ENCODE results near the gene LCLAT1.

LCLAT1 gene

GRCh38 chr2:30481323-30481800 lies 34.3 kb downstream of the LCLAT1 start:
- TF ChIP-seq CTCF (IDR thresholded peaks at IDR 0.05) = no peak
- no peak overlapping the region for H3K4me3 ChIP-seq (ENCODE audit: low read depth, low read length)
- H3K9me3 ChIP-seq (ENCODE audit: control insufficient read depth, low read length) = no peaks in the 10 kb centered on the region
- H3K27me3 ChIP-seq (ENCODE audit: control insufficient read depth, insufficient read depth, low read length) = no peaks in the 10 kb centered on the region
- no peak overlapping the region for H3K4me2 ChIP-seq (ENCODE audit: low read length)
- no peak overlapping the region for H3K27ac ChIP-seq
- H2AFZ ChIP-seq = no peak overlapping the region
- no peak overlapping the region for H3K9ac ChIP-seq
- peaks cover 18% of the 10 kb centered on the region for H3K79me2 ChIP-seq
- no peaks in the 10 kb centered on the region for H3K36me3 ChIP-seq (ENCODE audit: control insufficient read depth, insufficient read depth, low read length)
- peaks cover 3% of the 10 kb centered on the region for H3K4me1 ChIP-seq

GRCh38 chr2:30482011-30482410 lies 35.0 kb downstream of the LCLAT1 start:
- Histone ChIP-seq H3K9me3 (ENCODE audit: control insufficient read depth, low read length) (no peaks in the 10 kb centered on the region), H3K27ac (no peak overlapping the region), H3K27me3 (ENCODE audit: control insufficient read depth, insufficient read depth, low read length) (no peaks in the 10 kb centered on the region), H3K79me2 (peaks cover 18% of the 10 kb centered on the region), H3K4me1 (peaks cover 3% of the 10 kb centered on the region), H2AFZ (no peak overlapping the region), H3K36me3 (ENCODE audit: control insufficient read depth, insufficient read depth, low read length) (no peaks in the 10 kb centered on the region), H3K4me3 (ENCODE audit: low read depth, low read length) (no peak overlapping the region), H3K9ac (no peak overlapping the region), H3K4me2 (ENCODE audit: low read length) (no peak overlapping the region)
- no peak for TF ChIP-seq CTCF (IDR thresholded peaks at IDR 0.05)

GRCh38 chr2:30484145-30484544 lies 37.1 kb downstream of the LCLAT1 start:
- no peak overlapping the region for H3K4me2 ChIP-seq (ENCODE audit: low read length)
- no peaks in the 10 kb centered on the region for H3K36me3 ChIP-seq (ENCODE audit: control insufficient read depth, insufficient read depth, low read length)
- TF ChIP-seq CTCF (IDR thresholded peaks at IDR 0.05) = no peak
- no peaks in the 10 kb centered on the region for H3K27me3 ChIP-seq (ENCODE audit: control insufficient read depth, insufficient read depth, low read length)
- no peaks in the 10 kb centered on the region for H3K9me3 ChIP-seq (ENCODE audit: control insufficient read depth, low read length)
- no peak overlapping the region for H3K9ac ChIP-seq
- peaks cover 10% of the 10 kb centered on the region for H3K4me1 ChIP-seq
- no peak overlapping the region for H2AFZ ChIP-seq
- H3K79me2 ChIP-seq = peaks cover 16% of the 10 kb centered on the region
- no peak overlapping the region for H3K27ac ChIP-seq
- no peak overlapping the region for H3K4me3 ChIP-seq (ENCODE audit: low read depth, low read length)

- no peak overlapping the region for H2AFZ ChIP-seq
- no peak overlapping the region for H3K4me3 ChIP-seq (ENCODE audit: low read depth, low read length)
- H3K27ac ChIP-seq = no peak overlapping the region
- H3K79me2 ChIP-seq = peaks cover 13% of the 10 kb centered on the region
- no peaks in the 10 kb centered on the region for H3K9me3 ChIP-seq (ENCODE audit: control insufficient read depth, low read length)
- H3K4me2 ChIP-seq (ENCODE audit: low read length) = no peak overlapping the region
- no peak overlapping the region for H3K9ac ChIP-seq
- no peaks in the 10 kb centered on the region for H3K27me3 ChIP-seq (ENCODE audit: control insufficient read depth, insufficient read depth, low read length)
- no peak for TF ChIP-seq CTCF (IDR thresholded peaks at IDR 0.05)
- peaks cover 10% of the 10 kb centered on the region for H3K4me1 ChIP-seq
- no peaks in the 10 kb centered on the region for H3K36me3 ChIP-seq (ENCODE audit: control insufficient read depth, insufficient read depth, low read length)
Observed at GRCh38 chr2:30484995-30485394, 37.9 kb downstream of the LCLAT1 start.

- H3K9ac ChIP-seq = no peak overlapping the region
- H3K27me3 ChIP-seq (ENCODE audit: control insufficient read depth, insufficient read depth, low read length) = no peaks in the 10 kb centered on the region
- peaks cover 9% of the 10 kb centered on the region for H3K79me2 ChIP-seq
- TF ChIP-seq CTCF (IDR thresholded peaks at IDR 0.05) = no peak
- no peak overlapping the region for H3K27ac ChIP-seq
- no peaks in the 10 kb centered on the region for H3K9me3 ChIP-seq (ENCODE audit: control insufficient read depth, low read length)
- peaks cover 7% of the 10 kb centered on the region for H3K4me1 ChIP-seq
- H3K4me3 ChIP-seq (ENCODE audit: low read depth, low read length) = no peak overlapping the region
- H3K36me3 ChIP-seq (ENCODE audit: control insufficient read depth, insufficient read depth, low read length) = no peaks in the 10 kb centered on the region
- H3K4me2 ChIP-seq (ENCODE audit: low read length) = no peak overlapping the region
- no peak overlapping the region for H2AFZ ChIP-seq
Observed at GRCh38 chr2:30486655-30487054, 39.6 kb downstream of the LCLAT1 start.
